C4-2B (cell line): ENCODE measurements around the gene IFI44L.

ENCODE experiments used
- H3K27ac ChIP-seq: fragments of 450-650 bp; 2 replicates; pipeline ENCODE4 v1.5.1; 2017
- ZFX ChIP-seq: fragments of 450-650 bp; IDR thresholded peaks from 2 replicates; pipeline ENCODE4 v1.6.1; 2017
- TF ChIP-seq, protein P1 (sequence below): fragments of 450-650 bp; conservative IDR thresholded peaks from 2 replicates; pipeline ENCODE4 v1.5.1; 2017; ENCODE audit warnings: mild to moderate bottlenecking

The IFI44L gene

DNA sequence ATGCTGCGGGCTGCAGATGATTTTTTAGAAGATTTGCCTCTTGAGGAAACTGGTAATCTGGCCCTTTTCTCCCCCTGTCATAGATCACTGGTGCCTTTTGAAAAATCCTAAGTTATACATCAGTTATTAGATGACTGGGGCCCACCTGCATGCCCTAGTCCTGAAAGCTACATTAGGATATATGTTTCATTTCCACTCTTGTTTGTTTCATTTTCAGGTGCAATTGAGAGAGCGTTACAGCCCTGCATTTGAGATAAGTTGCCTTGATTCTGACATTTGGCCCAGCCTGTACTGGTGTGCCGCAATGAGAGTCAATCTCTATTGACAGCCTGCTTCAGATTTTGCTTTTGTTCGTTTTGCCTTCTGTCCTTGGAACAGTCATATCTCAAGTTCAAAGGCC is 21.3 kb downstream of the IFI44L start:
- H3K27ac ChIP-seq, result no peak overlapping the region
- TF ChIP-seq, protein P1, sequence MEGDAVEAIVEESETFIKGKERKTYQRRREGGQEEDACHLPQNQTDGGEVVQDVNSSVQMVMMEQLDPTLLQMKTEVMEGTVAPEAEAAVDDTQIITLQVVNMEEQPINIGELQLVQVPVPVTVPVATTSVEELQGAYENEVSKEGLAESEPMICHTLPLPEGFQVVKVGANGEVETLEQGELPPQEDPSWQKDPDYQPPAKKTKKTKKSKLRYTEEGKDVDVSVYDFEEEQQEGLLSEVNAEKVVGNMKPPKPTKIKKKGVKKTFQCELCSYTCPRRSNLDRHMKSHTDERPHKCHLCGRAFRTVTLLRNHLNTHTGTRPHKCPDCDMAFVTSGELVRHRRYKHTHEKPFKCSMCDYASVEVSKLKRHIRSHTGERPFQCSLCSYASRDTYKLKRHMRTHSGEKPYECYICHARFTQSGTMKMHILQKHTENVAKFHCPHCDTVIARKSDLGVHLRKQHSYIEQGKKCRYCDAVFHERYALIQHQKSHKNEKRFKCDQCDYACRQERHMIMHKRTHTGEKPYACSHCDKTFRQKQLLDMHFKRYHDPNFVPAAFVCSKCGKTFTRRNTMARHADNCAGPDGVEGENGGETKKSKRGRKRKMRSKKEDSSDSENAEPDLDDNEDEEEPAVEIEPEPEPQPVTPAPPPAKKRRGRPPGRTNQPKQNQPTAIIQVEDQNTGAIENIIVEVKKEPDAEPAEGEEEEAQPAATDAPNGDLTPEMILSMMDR, result no peak
- TF ChIP-seq ZFX, result no peak

GRCh38 chr1:78645723-78646122 is 25.5 kb downstream of the IFI44L start:
- TF ChIP-seq ZFX, result no peak
- TF ChIP-seq, protein P1, result no peak
- H3K27ac ChIP-seq, result no peak overlapping the region

GRCh38 chr1:78647238-78647637 is 27.0 kb downstream of the IFI44L start:
- H3K27ac ChIP-seq, result no peak overlapping the region
- no peak for TF ChIP-seq ZFX
- TF ChIP-seq, protein P1, result no peak

DNA sequence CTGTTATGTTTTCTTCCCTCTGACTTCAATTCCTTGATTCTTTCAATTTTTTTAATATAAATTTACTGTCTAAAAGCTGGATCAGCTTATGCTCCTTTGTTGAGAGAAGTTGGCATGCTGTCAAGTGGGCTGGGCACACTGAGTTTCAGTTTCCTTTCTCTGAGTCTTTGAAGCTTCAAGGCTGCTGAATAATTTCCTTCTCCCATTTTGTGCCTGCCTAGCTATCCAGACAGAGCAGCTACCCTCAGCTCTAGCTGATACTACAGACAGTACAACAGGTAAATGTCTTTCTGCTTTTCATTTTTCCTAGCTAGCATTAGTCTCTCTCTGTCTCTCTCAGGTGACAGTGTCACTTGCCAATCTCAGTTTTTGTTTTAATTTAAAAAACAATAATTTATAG is 29.4 kb downstream of the IFI44L start, which contains the start of gene IFI44:
Gene IFI44 (plus strand): TSS at position 204 of the 400 bp plus-strand sequence. CDS start 365 bp downstream, outside the sequence.
- TF ChIP-seq, protein P1, result no peak
- TF ChIP-seq ZFX, result no peak
- H3K27ac ChIP-seq, result no peak within 1 kb of the TSS

DNA sequence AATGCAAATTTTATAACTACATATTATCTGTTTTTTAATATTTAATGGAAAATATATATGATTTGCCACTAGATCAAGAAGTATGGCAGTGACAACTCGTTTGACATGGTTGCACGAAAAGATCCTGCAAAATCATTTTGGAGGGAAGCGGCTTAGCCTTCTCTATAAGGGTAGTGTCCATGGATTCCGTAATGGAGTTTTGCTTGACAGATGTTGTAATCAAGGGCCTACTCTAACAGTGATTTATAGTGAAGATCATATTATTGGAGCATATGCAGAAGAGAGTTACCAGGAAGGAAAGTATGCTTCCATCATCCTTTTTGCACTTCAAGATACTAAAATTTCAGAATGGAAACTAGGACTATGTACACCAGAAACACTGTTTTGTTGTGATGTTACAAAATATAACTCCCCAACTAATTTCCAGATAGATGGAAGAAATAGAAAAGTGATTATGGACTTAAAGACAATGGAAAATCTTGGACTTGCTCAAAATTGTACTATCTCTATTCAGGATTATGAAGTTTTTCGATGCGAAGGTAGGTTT is 29.9 kb downstream of the IFI44L start:
- H3K27ac ChIP-seq, result no peak overlapping the region
- TF ChIP-seq, protein P1, result no peak
- no peak for TF ChIP-seq ZFX

DNA sequence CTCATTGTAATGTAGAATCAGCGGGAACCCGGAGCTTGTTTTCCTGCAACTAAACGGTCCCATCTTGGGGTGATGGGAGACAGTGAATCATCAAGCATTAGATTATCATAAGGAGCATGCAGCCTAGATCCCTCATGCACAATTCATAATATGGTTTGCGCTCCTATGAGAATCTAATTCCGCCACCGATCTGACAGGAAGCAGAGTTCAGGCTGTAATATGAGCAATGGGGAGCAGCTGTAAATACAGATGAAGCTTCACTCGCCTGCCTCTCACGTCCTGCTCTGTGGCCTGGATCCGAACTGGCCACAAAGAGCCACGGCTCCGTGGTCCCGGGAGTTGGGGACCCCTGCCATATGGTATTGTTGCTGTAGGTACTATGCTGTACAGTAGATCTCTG is 31.0 kb downstream of the IFI44L start:
- TF ChIP-seq ZFX, result no peak
- no peak overlapping the region for H3K27ac ChIP-seq

DNA sequence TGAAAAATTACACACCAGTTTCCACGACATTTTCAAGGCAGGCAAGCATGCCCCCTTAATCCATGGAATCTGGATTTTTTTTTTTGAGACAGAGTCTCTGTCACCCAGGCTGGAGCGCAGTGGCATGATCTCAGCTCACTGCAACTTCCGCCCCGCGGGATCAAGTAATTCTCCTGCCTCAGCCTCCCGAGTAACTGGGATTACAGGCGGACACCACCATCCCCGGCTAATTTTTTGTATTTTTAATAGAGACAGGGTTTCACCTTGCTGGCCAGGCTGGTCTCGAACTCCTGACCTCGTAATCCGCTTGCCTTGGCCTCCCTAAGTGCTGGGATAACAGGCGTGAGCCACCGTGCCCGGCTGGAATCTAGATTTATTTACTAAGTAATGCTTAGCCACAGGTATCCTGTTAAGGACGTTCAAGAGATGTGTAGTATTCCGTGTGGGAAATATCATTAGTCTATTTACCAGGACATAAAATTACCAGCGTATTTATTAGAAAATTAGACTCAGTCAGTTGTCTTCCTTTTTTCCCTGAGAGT is 31.8 kb downstream of the IFI44L start:
- TF ChIP-seq, protein P1, result no peak
- TF ChIP-seq ZFX, result no peak
- H3K27ac ChIP-seq, result no peak overlapping the region

DNA sequence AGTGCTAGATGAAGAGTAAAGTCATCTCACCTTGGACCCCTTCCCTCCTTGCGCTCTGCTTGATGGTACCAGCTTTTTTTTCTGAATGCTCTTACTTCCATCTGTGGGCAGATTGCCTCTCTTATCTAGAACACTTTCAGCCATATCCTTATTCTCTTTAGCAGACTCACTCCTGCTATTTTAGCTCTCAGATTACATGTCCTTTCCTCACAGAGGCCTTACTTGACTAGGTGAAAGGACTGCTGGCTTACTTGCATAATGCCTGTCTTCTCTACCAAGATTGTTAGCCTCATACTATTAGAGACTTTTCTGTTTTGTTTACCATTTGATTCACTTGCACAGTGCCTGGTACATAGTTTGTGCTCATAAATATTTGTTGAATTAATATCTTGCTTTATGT is 38.7 kb downstream of the IFI44L start:
- TF ChIP-seq, protein P1, result no peak
- TF ChIP-seq ZFX, result no peak
- H3K27ac ChIP-seq, result no peak overlapping the region
